Measurements from ENCODE around the gene SLC45A2.

SLC45A2 gene

DNA sequence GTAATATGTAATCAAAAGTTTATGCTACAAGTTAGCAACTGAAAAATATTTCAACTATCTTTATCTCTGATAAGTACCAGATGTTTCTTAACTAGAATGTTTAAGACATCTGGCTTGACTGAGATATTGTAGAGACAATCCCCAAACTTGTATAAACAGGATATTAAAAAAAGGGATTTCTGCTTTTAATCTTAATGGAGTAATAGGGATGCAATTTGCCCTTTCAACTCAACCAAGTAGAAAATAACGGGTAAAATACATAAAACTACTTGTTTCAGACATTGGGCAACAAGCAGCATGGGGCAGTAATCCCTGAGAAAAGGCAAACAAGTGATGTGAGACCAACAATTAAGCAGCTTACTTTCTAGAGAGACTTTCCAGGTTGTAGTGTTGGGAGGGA, 83.3 kb downstream of the SLC45A2 start:
- no peak overlapping the region for H3K27ac ChIP-seq (ENCODE audit: low read depth, low read length)
- H2AFZ ChIP-seq (ENCODE audit: low read depth, low read length, severe bottlenecking) = no peak overlapping the region
- no peaks in the 10 kb centered on the region for H3K36me3 ChIP-seq (ENCODE audit: low read length)

More for the DNA sequence above, 83.3 kb downstream of the SLC45A2 start:
- Histone ChIP-seq H3K9me3 (ENCODE audit: insufficient read depth, low read length) (peaks cover 6% of the 10 kb centered on the region; the same call in 1 of the 2 replicates), H3K9ac (ENCODE audit: low read length) (no peak overlapping the region), H3K79me2 (ENCODE audit: insufficient read depth, low read length) (no peaks in the 10 kb centered on the region), H3K9me2 (replicated peaks; ENCODE audit: insufficient read depth, low read length) (no peaks in the 10 kb centered on the region), H3K4me3 (ENCODE audit: insufficient read depth, low read length, poor library complexity, severe bottlenecking) (no peak overlapping the region), H3F3A (ENCODE audit: insufficient read depth) (no peaks in the 10 kb centered on the region), H4K20me1 (ENCODE audit: low read depth, low read length) (no peaks in the 10 kb centered on the region), H3K4me2 (ENCODE audit: low read depth, low read length, poor library complexity, severe bottlenecking) (no peak overlapping the region), H3K27me3 (ENCODE audit: low read length) (no peaks in the 10 kb centered on the region)
- TF ChIP-seq, protein P1, sequence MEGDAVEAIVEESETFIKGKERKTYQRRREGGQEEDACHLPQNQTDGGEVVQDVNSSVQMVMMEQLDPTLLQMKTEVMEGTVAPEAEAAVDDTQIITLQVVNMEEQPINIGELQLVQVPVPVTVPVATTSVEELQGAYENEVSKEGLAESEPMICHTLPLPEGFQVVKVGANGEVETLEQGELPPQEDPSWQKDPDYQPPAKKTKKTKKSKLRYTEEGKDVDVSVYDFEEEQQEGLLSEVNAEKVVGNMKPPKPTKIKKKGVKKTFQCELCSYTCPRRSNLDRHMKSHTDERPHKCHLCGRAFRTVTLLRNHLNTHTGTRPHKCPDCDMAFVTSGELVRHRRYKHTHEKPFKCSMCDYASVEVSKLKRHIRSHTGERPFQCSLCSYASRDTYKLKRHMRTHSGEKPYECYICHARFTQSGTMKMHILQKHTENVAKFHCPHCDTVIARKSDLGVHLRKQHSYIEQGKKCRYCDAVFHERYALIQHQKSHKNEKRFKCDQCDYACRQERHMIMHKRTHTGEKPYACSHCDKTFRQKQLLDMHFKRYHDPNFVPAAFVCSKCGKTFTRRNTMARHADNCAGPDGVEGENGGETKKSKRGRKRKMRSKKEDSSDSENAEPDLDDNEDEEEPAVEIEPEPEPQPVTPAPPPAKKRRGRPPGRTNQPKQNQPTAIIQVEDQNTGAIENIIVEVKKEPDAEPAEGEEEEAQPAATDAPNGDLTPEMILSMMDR (IDR thresholded peaks at IDR 0.05; ENCODE audit: insufficient read depth, low read length, poor library complexity, severe bottlenecking) = no peak
- TF ChIP-seq EZH2phosphoT487 (conservative IDR thresholded peaks at IDR 0.05; ENCODE audit: low read length) = no peak
